ENCODE results near the gene GNG7.
A peak's percentile ranks its signal among the peaks of the same experiment; 100 is the strongest.

The GNG7 gene

GRCh38 chr19:2556221-2557092 lies 146.0 kb downstream of the GNG7 start:
- Histone ChIP-seq H3K36me3 (ENCODE audit: insufficient read depth, low read length) (no peaks in the 10 kb centered on the region), H3K27me3 (ENCODE audit: control insufficient read depth, insufficient read depth, low read length) (no peaks in the 10 kb centered on the region), H3K9ac (ENCODE audit: low read depth, low read length) (no peak overlapping the region), H3K9me3 (replicated peaks; ENCODE audit: low read length) (no peaks in the 10 kb centered on the region), H3K4me1 (ENCODE audit: control insufficient read depth, insufficient read depth, low read length) (peaks cover 9% of the 10 kb centered on the region), H3K4me3 (ENCODE audit: low read length) (no peak overlapping the region), H3K4me2 (ENCODE audit: low read length) (no peak overlapping the region)

GRCh38 chr19:2555422-2556220 lies 146.9 kb downstream of the GNG7 start:
- no peak overlapping the region for H3K4me3 ChIP-seq (ENCODE audit: low read length)

GRCh38 chr19:2554856-2555255 lies 147.6 kb downstream of the GNG7 start:
- Histone ChIP-seq H3K4me1 (ENCODE audit: control insufficient read depth, insufficient read depth, low read length) (peaks cover 19% of the 10 kb centered on the region), H3K27me3 (ENCODE audit: control insufficient read depth, insufficient read depth, low read length) (no peaks in the 10 kb centered on the region), H3K9ac (ENCODE audit: low read depth, low read length) (peak overlapping the region; percentile 49), H3K36me3 (ENCODE audit: insufficient read depth, low read length) (no peaks in the 10 kb centered on the region), H3K9me3 (replicated peaks; ENCODE audit: low read length) (no peaks in the 10 kb centered on the region), H3K4me2 (ENCODE audit: low read length) (no peak overlapping the region), H3K4me3 (ENCODE audit: low read length) (no peak overlapping the region)

More at GRCh38 chr19:2555422-2556220, 146.9 kb downstream of the GNG7 start:
- H3K9me3 ChIP-seq (replicated peaks; ENCODE audit: low read length) = no peaks in the 10 kb centered on the region
- H3K27me3 ChIP-seq (ENCODE audit: control insufficient read depth, insufficient read depth, low read length) = no peaks in the 10 kb centered on the region
- H3K4me1 ChIP-seq (ENCODE audit: control insufficient read depth, insufficient read depth, low read length) = peaks cover 11% of the 10 kb centered on the region
- H3K4me2 ChIP-seq (ENCODE audit: low read length) = no peak overlapping the region
- no peaks in the 10 kb centered on the region for H3K36me3 ChIP-seq (ENCODE audit: insufficient read depth, low read length)
- peak overlapping the region; percentile 49 for H3K9ac ChIP-seq (ENCODE audit: low read depth, low read length)

GRCh38 chr19:2553510-2553909 lies 149.0 kb downstream of the GNG7 start:
- H3K4me1 ChIP-seq (ENCODE audit: control insufficient read depth, insufficient read depth, low read length) = peaks cover 24% of the 10 kb centered on the region
- H3K4me2 ChIP-seq (ENCODE audit: low read length) = no peak overlapping the region
- H3K36me3 ChIP-seq (ENCODE audit: insufficient read depth, low read length) = no peaks in the 10 kb centered on the region
- no peak overlapping the region for H3K9ac ChIP-seq (ENCODE audit: low read depth, low read length)
- no peak overlapping the region for H3K4me3 ChIP-seq (ENCODE audit: low read length)
- H3K9me3 ChIP-seq (replicated peaks; ENCODE audit: low read length) = no peaks in the 10 kb centered on the region
- no peaks in the 10 kb centered on the region for H3K27me3 ChIP-seq (ENCODE audit: control insufficient read depth, insufficient read depth, low read length)

- no peaks in the 10 kb centered on the region for H3K9me3 ChIP-seq (replicated peaks; ENCODE audit: low read length)
- H3K4me2 ChIP-seq (ENCODE audit: low read length) = no peak overlapping the region
- peaks cover 24% of the 10 kb centered on the region for H3K4me1 ChIP-seq (ENCODE audit: control insufficient read depth, insufficient read depth, low read length)
- H3K36me3 ChIP-seq (ENCODE audit: insufficient read depth, low read length) = no peaks in the 10 kb centered on the region
- H3K9ac ChIP-seq (ENCODE audit: low read depth, low read length) = no peak overlapping the region
- no peaks in the 10 kb centered on the region for H3K27me3 ChIP-seq (ENCODE audit: control insufficient read depth, insufficient read depth, low read length)
- H3K4me3 ChIP-seq (ENCODE audit: low read length) = no peak overlapping the region
Observed at GRCh38 chr19:2552859-2553258, 149.6 kb downstream of the GNG7 start.

GRCh38 chr19:2551864-2552185 lies 150.7 kb downstream of the GNG7 start:
- Histone ChIP-seq H3K9ac (ENCODE audit: low read depth, low read length) (no peak overlapping the region), H3K4me3 (ENCODE audit: low read length) (no peak overlapping the region), H3K36me3 (ENCODE audit: insufficient read depth, low read length) (no peaks in the 10 kb centered on the region), H3K4me1 (ENCODE audit: control insufficient read depth, insufficient read depth, low read length) (peaks cover 27% of the 10 kb centered on the region), H3K27me3 (ENCODE audit: control insufficient read depth, insufficient read depth, low read length) (no peaks in the 10 kb centered on the region), H3K4me2 (ENCODE audit: low read length) (no peak overlapping the region), H3K9me3 (replicated peaks; ENCODE audit: low read length) (no peaks in the 10 kb centered on the region)

GRCh38 chr19:2551172-2551863 lies 151.2 kb downstream of the GNG7 start:
- Histone ChIP-seq H3K36me3 (ENCODE audit: insufficient read depth, low read length) (no peaks in the 10 kb centered on the region), H3K27me3 (ENCODE audit: control insufficient read depth, insufficient read depth, low read length) (no peaks in the 10 kb centered on the region), H3K9ac (ENCODE audit: low read depth, low read length) (no peak overlapping the region), H3K4me1 (ENCODE audit: control insufficient read depth, insufficient read depth, low read length) (peaks cover 32% of the 10 kb centered on the region), H3K4me2 (ENCODE audit: low read length) (no peak overlapping the region), H3K9me3 (replicated peaks; ENCODE audit: low read length) (no peaks in the 10 kb centered on the region), H3K4me3 (ENCODE audit: low read length) (no peak overlapping the region)

GRCh38 chr19:2550431-2551171 lies 151.9 kb downstream of the GNG7 start:
- H3K9me3 ChIP-seq (replicated peaks; ENCODE audit: low read length) = no peaks in the 10 kb centered on the region
- no peak overlapping the region for H3K4me3 ChIP-seq (ENCODE audit: low read length)
- no peak overlapping the region for H3K4me2 ChIP-seq (ENCODE audit: low read length)
- H3K9ac ChIP-seq (ENCODE audit: low read depth, low read length) = peak overlapping the region; percentile 65
- H3K36me3 ChIP-seq (ENCODE audit: insufficient read depth, low read length) = no peaks in the 10 kb centered on the region
- peaks cover 37% of the 10 kb centered on the region for H3K4me1 ChIP-seq (ENCODE audit: control insufficient read depth, insufficient read depth, low read length)
- H3K27me3 ChIP-seq (ENCODE audit: control insufficient read depth, insufficient read depth, low read length) = no peaks in the 10 kb centered on the region

GRCh38 chr19:2549701-2550191 lies 152.7 kb downstream of the GNG7 start:
- no peak overlapping the region for H3K4me3 ChIP-seq (ENCODE audit: low read length)
- H3K27me3 ChIP-seq (ENCODE audit: control insufficient read depth, insufficient read depth, low read length) = no peaks in the 10 kb centered on the region
- peaks cover 36% of the 10 kb centered on the region for H3K4me1 ChIP-seq (ENCODE audit: control insufficient read depth, insufficient read depth, low read length)
- H3K36me3 ChIP-seq (ENCODE audit: insufficient read depth, low read length) = no peaks in the 10 kb centered on the region
- peak overlapping the region; percentile 65 for H3K9ac ChIP-seq (ENCODE audit: low read depth, low read length)
- H3K4me2 ChIP-seq (ENCODE audit: low read length) = peak overlapping the region; percentile 62
- no peaks in the 10 kb centered on the region for H3K9me3 ChIP-seq (replicated peaks; ENCODE audit: low read length)

GRCh38 chr19:2548966-2549365 lies 153.5 kb downstream of the GNG7 start:
- Histone ChIP-seq H3K27me3 (ENCODE audit: control insufficient read depth, insufficient read depth, low read length) (no peaks in the 10 kb centered on the region), H3K36me3 (ENCODE audit: insufficient read depth, low read length) (no peaks in the 10 kb centered on the region), H3K4me1 (ENCODE audit: control insufficient read depth, insufficient read depth, low read length) (peaks cover 41% of the 10 kb centered on the region), H3K9ac (ENCODE audit: low read depth, low read length) (no peak overlapping the region), H3K9me3 (replicated peaks; ENCODE audit: low read length) (no peaks in the 10 kb centered on the region), H3K4me2 (ENCODE audit: low read length) (no peak overlapping the region), H3K4me3 (ENCODE audit: low read length) (no peak overlapping the region)

GRCh38 chr19:2547721-2548120 lies 154.8 kb downstream of the GNG7 start:
- H3K4me1 ChIP-seq (ENCODE audit: control insufficient read depth, insufficient read depth, low read length) = peaks cover 52% of the 10 kb centered on the region

More at GRCh38 chr19:2547721-2548120, 154.8 kb downstream of the GNG7 start:
- Histone ChIP-seq H3K4me3 (ENCODE audit: low read length) (no peak overlapping the region), H3K27me3 (ENCODE audit: control insufficient read depth, insufficient read depth, low read length) (no peaks in the 10 kb centered on the region), H3K9me3 (replicated peaks; ENCODE audit: low read length) (no peaks in the 10 kb centered on the region), H3K36me3 (ENCODE audit: insufficient read depth, low read length) (no peaks in the 10 kb centered on the region), H3K4me2 (ENCODE audit: low read length) (no peak overlapping the region), H3K9ac (ENCODE audit: low read depth, low read length) (no peak overlapping the region)
